NCI-H446 treated with DMSO at 0.1 percent for 48 hours (cell line): ENCODE measurements around the gene CHMP5.

Source experiments
- DNase-seq: peaks from one replicate; lab custom pipeline; 2025; lab: John Stamatoyannopoulos, UW

The CHMP5 gene

DNA sequence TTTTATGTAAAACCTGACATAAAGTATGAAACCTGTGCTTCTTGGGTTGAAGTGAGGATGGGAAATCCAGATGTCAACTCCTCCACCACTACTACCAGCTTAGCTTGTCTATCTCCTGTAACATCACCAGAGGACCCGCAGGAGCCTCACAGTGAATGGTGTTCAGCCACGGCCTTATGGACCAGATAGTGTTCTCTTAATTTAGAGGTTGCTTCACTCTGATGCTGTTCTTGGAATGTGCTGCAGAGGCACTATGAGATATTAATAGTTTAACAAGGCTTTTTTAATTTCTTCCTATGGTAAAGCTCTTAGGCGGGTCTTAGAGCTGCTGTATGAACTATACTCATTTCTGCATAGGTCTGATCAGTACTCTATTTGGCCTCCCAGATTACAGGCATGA, 53.4 kb downstream of the CHMP5 start:
- no peak for DNase-seq

DNA sequence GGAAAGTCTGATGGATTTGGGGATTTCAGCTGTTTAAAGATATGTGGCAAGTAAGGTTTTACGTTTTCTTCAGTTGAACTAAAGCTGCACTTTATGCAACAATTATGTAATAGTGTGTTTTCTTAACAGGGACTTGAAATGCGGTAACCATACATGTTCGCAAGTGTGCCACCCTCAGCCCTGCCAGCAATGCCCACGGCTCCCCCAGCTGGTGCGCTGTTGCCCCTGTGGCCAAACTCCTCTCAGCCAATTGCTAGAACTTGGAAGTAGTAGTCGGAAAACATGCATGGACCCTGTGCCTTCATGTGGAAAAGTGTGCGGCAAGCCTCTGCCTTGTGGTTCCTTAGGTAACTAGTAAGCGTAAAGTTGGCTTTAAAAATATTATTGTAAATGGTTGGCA, 53.9 kb downstream of the CHMP5 start:
- DNase-seq: no peak

DNA sequence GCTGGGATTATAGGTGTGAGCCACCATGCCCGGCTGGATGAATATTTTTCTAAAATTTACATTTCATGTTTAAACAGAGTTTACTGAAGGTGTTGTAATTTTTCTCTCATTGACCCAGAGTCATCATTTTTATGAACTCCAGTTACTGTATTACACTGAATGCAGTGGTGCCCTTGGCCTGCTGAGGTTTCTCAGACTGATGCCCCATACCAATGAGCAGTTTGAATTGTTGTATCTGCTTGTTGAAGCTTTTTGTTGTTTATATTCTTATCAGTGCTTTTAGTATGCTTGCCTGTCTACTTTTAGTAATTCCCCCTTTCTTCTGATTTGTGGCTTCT, 55.4 kb downstream of the CHMP5 start:
- DNase-seq: no peak

DNA sequence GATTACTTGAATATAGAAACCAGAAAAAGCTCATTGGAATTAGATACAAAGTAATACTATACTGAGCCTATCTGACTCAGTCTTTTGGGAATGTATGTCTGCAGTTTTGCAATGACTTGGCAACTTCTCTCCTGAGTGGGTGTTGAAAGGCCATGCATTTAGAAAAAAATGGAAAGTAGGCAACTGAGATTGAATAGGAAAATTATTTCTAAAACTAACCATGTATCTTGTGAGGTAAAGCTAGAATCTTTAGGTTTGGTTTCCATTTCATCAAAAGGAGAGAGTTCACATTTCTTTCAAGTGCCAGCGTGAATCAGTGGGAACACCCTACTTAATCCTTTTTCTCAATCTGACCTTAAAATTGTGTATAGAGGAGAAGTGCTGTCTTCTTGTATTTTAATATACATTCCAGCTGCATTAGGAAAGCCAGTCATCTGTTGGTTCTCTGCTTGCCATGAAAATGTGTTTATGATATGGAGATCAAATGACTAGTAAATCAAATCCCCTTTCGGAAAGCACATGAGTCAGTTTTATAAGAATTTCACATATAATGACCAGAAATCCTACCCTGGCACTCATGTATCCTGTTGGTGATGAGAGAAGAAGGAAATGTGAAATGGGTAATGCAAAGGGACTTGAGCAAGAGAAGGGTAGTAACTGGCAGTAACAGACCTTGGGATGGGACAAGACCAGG, 55.9 kb downstream of the CHMP5 start:
- DNase-seq: no peak

DNA sequence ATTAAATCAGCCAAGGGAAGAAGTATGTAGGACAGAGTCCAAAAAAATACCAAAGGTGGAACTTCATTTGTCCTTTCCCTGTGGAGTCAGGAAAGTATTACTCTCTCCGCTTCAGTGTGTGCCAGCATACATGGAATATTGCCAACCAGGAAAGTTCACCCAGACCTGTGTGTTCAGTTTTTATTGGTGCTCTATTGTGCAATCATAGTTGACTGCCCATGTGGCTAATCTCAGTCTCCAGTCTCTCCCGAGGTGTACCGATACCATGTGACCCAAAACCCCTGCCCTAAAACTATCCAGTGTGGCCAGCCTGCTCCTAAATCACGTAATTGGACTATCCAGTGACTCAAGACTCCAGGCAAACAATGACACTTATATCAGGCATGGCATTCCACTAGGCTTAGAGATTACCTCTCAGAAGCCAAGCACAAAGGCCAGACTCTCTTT, 64.3 kb downstream of the CHMP5 start:
- no peak for DNase-seq

DNA sequence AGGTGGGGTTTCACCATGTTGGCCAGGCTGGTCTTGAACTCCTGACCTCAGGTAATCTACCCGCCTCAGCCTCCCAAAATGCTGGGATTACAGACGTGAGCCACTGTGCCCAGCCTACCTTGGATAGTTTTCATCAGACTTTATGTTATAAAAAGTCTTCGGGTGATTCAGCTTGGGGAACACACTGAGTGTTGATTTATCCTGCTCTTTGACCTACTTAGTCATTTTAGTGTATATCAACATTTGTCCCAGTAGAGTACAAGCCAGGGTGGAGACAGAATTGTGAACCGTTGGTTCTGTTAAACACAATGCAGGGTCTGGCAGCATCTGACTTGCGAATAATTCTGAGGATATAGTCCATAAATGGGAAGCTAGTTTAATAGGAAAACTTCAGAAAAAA, 65.1 kb downstream of the CHMP5 start:
- no peak for DNase-seq

DNA sequence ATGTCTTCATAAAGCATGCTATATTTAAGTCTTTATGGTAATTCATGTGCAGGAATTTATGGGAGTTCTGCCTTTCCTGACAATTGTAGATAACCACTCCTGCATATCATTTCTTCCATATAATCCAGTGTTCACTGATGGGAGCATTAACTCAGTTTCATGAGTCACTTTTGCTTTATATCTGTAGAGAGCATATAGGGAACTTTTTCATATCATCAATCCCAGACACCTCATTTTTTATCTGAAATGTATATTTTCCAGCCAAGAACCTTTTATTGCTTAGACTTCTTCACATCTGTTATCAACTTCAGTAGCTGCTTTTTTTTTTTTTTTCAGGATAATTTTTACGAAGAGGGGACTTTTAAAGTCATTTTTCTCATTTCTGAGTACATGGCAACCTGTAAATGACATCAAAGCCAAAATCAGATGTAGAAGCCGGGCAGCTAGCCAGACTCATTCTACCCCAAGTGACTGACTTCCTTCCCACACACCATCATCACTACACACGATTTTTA, 66.6 kb downstream of the CHMP5 start:
- DNase-seq: no peak
